SK-N-SH (cell line): ENCODE measurements around the gene SIAH3.

ENCODE experiments used
- EP300 ChIP-seq, 2 experiments: IDR thresholded peaks; 2 replicates each; pipeline versions ENCODE4 v1.4.0 to v1.6.1; 2012; ENCODE audit warnings: borderline replicate concordance in 1 of 2, low read depth in 1 of 2, low read length in 1 of 2
- FOSL2 ChIP-seq: IDR thresholded peaks from 2 replicates; pipeline ENCODE4 v1.4.0; 2012; ENCODE audit warnings: low read depth, mild to moderate bottlenecking, moderate library complexity, borderline replicate concordance
- MXI1 ChIP-seq: IDR thresholded peaks from 2 replicates; pipeline ENCODE4 v1.6.1; 2012; ENCODE audit warnings: mild to moderate bottlenecking, low read depth, low read length, improper control_type of control experiment
- NFIC ChIP-seq: IDR thresholded peaks from 2 replicates; pipeline ENCODE4 v1.4.0; 2012; ENCODE audit warnings: borderline replicate concordance
- POLR2AphosphoS5 ChIP-seq: IDR thresholded peaks from 2 replicates; pipeline ENCODE4 v1.6.1; 2012; ENCODE audit warnings: low read depth, low read length
- TEAD4 ChIP-seq: IDR thresholded peaks from 2 replicates; pipeline ENCODE4 v1.4.0; 2012; ENCODE audit warnings: mild to moderate bottlenecking, borderline replicate concordance; ENCODE audit not compliant: insufficient read depth
- TF ChIP-seq, protein P1 (sequence below): fragments of 200-600 bp; sonication (generic); IDR thresholded peaks from 2 replicates; pipeline ENCODE4 v1.6.1; 2017; ENCODE audit warnings: antibody characterized with exemption, mild to moderate bottlenecking, moderate library complexity
- TF ChIP-seq, protein P2 (sequence below): IDR thresholded peaks from 2 replicates; pipeline ENCODE4 v1.4.0; 2012; ENCODE audit warnings: low read depth, borderline replicate concordance
- TF ChIP-seq, protein P3 (sequence below): IDR thresholded peaks from 2 replicates; pipeline ENCODE4 v1.4.0; 2012; ENCODE audit warnings: low read depth

DNA sequence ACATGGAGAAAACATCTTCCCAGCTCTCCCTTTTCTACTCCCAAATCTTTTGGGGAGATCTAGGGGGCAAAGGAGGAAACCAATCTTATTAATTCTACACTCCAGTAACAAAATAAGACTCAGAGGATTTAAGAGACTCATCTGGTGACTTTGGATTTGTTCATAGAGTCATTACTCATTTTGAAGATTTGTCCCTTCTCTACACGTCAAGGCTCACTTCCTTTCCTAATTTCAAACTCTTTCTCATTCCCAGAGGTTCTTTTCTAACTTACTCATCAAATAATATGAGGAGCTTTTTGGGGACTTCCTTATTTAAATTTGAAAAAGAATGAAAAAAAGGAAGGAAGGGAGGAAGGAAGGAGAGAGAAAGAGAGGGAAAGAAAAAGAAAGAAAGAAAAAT lies 14.4 kb downstream of the SIAH3 start:
- TF ChIP-seq, protein P1, sequence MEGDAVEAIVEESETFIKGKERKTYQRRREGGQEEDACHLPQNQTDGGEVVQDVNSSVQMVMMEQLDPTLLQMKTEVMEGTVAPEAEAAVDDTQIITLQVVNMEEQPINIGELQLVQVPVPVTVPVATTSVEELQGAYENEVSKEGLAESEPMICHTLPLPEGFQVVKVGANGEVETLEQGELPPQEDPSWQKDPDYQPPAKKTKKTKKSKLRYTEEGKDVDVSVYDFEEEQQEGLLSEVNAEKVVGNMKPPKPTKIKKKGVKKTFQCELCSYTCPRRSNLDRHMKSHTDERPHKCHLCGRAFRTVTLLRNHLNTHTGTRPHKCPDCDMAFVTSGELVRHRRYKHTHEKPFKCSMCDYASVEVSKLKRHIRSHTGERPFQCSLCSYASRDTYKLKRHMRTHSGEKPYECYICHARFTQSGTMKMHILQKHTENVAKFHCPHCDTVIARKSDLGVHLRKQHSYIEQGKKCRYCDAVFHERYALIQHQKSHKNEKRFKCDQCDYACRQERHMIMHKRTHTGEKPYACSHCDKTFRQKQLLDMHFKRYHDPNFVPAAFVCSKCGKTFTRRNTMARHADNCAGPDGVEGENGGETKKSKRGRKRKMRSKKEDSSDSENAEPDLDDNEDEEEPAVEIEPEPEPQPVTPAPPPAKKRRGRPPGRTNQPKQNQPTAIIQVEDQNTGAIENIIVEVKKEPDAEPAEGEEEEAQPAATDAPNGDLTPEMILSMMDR, result no peak
- TF ChIP-seq, protein P2, sequence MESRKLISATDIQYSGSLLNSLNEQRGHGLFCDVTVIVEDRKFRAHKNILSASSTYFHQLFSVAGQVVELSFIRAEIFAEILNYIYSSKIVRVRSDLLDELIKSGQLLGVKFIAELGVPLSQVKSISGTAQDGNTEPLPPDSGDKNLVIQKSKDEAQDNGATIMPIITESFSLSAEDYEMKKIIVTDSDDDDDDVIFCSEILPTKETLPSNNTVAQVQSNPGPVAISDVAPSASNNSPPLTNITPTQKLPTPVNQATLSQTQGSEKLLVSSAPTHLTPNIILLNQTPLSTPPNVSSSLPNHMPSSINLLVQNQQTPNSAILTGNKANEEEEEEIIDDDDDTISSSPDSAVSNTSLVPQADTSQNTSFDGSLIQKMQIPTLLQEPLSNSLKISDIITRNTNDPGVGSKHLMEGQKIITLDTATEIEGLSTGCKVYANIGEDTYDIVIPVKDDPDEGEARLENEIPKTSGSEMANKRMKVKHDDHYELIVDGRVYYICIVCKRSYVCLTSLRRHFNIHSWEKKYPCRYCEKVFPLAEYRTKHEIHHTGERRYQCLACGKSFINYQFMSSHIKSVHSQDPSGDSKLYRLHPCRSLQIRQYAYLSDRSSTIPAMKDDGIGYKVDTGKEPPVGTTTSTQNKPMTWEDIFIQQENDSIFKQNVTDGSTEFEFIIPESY, result no peak
- TF ChIP-seq MXI1 (no peak), EP300 (IDR thresholded peaks at IDR 0.05; ENCODE audit: borderline replicate concordance in 1 of 2, low read depth in 1 of 2, low read length in 1 of 2) (no peak), POLR2AphosphoS5 (no peak), TEAD4 (no peak), NFIC (no peak), FOSL2 (no peak)
- TF ChIP-seq, protein P3, sequence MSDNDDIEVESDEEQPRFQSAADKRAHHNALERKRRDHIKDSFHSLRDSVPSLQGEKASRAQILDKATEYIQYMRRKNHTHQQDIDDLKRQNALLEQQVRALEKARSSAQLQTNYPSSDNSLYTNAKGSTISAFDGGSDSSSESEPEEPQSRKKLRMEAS, result no peak
